GM18909 (cell line): ENCODE data around the gene TPSAB1.

ENCODE experiments used
- ATAC-seq: cut with Tn5 transposase; IDR thresholded peaks from one replicate; pipeline ENCODE4 v1.9.1; 2021; ENCODE audit warnings: mild to moderate bottlenecking; ENCODE audit not compliant: unreplicated experiment, poor library complexity

The TPSAB1 gene

GRCh38 chr16:1209081-1209480 lies 31.4 kb upstream of the TPSAB1 start:
- no peak for ATAC-seq

- ATAC-seq: no peak
Measured at GRCh38 chr16:1210461-1210860, 30.0 kb upstream of the TPSAB1 start.

GRCh38 chr16:1211451-1212268 lies 28.8 kb upstream of the TPSAB1 start:
- ATAC-seq: no peak

GRCh38 chr16:1212616-1213194 lies 27.8 kb upstream of the TPSAB1 start:
- ATAC-seq: no peak

- ATAC-seq: no peak
Measured at GRCh38 chr16:1213231-1213630, 27.3 kb upstream of the TPSAB1 start.

- no peak for ATAC-seq
Measured at GRCh38 chr16:1213796-1214372, 26.6 kb upstream of the TPSAB1 start.

- no peak for ATAC-seq
Measured at GRCh38 chr16:1214719-1215118, 25.8 kb upstream of the TPSAB1 start.

GRCh38 chr16:1215574-1216295 lies 24.8 kb upstream of the TPSAB1 start:
- ATAC-seq: no peak

GRCh38 chr16:1216296-1216619 lies 24.2 kb upstream of the TPSAB1 start:
- ATAC-seq: no peak

- ATAC-seq: no peak
Measured at GRCh38 chr16:1216681-1217400, 23.7 kb upstream of the TPSAB1 start.

- ATAC-seq: no peak
Measured at GRCh38 chr16:1217526-1217925, 23.0 kb upstream of the TPSAB1 start.

GRCh38 chr16:1218061-1218929 lies 22.2 kb upstream of the TPSAB1 start:
- no peak for ATAC-seq

GRCh38 chr16:1218930-1219611 lies 21.4 kb upstream of the TPSAB1 start:
- ATAC-seq: no peak

GRCh38 chr16:1220098-1220728 lies 20.3 kb upstream of the TPSAB1 start:
- no peak for ATAC-seq

- no peak for ATAC-seq
Measured at GRCh38 chr16:1220841-1221627, 19.5 kb upstream of the TPSAB1 start.

- ATAC-seq: no peak
Measured at GRCh38 chr16:1221628-1222552, 18.6 kb upstream of the TPSAB1 start.
